Mesenchymal stem cell (in vitro differentiated cells and primary cell): ENCODE results near the gene ZNF524.

Experiments used
- DNase-seq: peaks from one replicate; pipeline ENCODE4 v3.0.0-alpha.2; 2013
- H2AFZ ChIP-seq: one replicate; pipeline ENCODE4 v1.6.1; 2013; ENCODE audit warnings: low read depth, mild to moderate bottlenecking, control low read depth, inconsistent platforms, low read length, moderate library complexity
- H2AK5ac ChIP-seq: 2 replicates; pipeline ENCODE4 v1.6.1; 2013; ENCODE audit warnings: low read length, moderate library complexity, mild to moderate bottlenecking, inconsistent platforms; ENCODE audit not compliant: severe bottlenecking
- H2BK120ac ChIP-seq: one replicate; pipeline ENCODE4 v1.6.1; 2013; ENCODE audit warnings: low read depth, mild to moderate bottlenecking, inconsistent platforms, low read length, moderate library complexity
- H2BK12ac ChIP-seq, 2 experiments: one replicate each; pipeline ENCODE4 v1.6.1; 2013; ENCODE audit warnings: inconsistent platforms in 2 of 2, low read length in 2 of 2, mild to moderate bottlenecking in 2 of 2, moderate library complexity in 2 of 2, control low read depth in 1 of 2
- H2BK15ac ChIP-seq: one replicate; pipeline ENCODE4 v1.6.1; 2013; ENCODE audit warnings: mild to moderate bottlenecking, low read depth, inconsistent platforms; ENCODE audit not compliant: poor library complexity, severe bottlenecking
- H2BK5ac ChIP-seq: 2 replicates; pipeline ENCODE4 v1.6.1; 2013; ENCODE audit warnings: low read depth, mild to moderate bottlenecking, low read length, control low read depth, inconsistent platforms; ENCODE audit not compliant: poor library complexity, severe bottlenecking
- H3K14ac ChIP-seq, 2 experiments: one replicate each; pipeline ENCODE4 v1.6.1; 2013; ENCODE audit warnings: inconsistent platforms in 2 of 2, low read length in 2 of 2, control low read depth in 1 of 2, mild to moderate bottlenecking in 1 of 2, moderate library complexity in 1 of 2
- H3K18ac ChIP-seq, 2 experiments: one replicate each; pipeline ENCODE4 v1.6.1; 2013; ENCODE audit warnings: inconsistent platforms in 2 of 2, low read length in 2 of 2, control low read depth in 1 of 2, low read depth in 1 of 2, mild to moderate bottlenecking in 1 of 2
- H3K23ac ChIP-seq, 2 experiments: one replicate each; pipeline ENCODE4 v1.6.1; 2013; ENCODE audit warnings: inconsistent platforms in 2 of 2, low read length in 2 of 2, mild to moderate bottlenecking in 2 of 2, moderate library complexity in 2 of 2, control low read depth in 1 of 2
- H3K27ac ChIP-seq: 2 replicates; pipeline ENCODE4 v1.5.1; 2013; ENCODE audit warnings: mild to moderate bottlenecking, moderate library complexity, low read length, control low read depth, inconsistent platforms; ENCODE audit not compliant: poor library complexity, severe bottlenecking
- H3K27me3 ChIP-seq, 2 experiments: 2 replicates each; pipeline versions ENCODE4 v1.6.1 to v1.7.0; 2013; ENCODE audit warnings: low read length in 2 of 2, mild to moderate bottlenecking in 2 of 2, moderate library complexity in 2 of 2, control low read depth in 1 of 2, inconsistent platforms in 1 of 2; ENCODE audit not compliant: control insufficient read depth in 1 of 2, insufficient read depth in 1 of 2
- H3K36me3 ChIP-seq, 2 experiments: 2 replicates each; pipeline versions ENCODE4 v1.6.1 to v1.7.0; 2013; ENCODE audit warnings: low read length in 2 of 2, control low read depth in 1 of 2, inconsistent platforms in 1 of 2, low read depth in 1 of 2, mild to moderate bottlenecking in 1 of 2; ENCODE audit not compliant: insufficient read depth in 2 of 2, control insufficient read depth in 1 of 2
- H3K4ac ChIP-seq, 2 experiments: one replicate each; pipeline ENCODE4 v1.6.1; 2013; ENCODE audit warnings: inconsistent platforms in 2 of 2, low read length in 2 of 2, mild to moderate bottlenecking in 2 of 2, moderate library complexity in 2 of 2, control low read depth in 1 of 2, low read depth in 1 of 2
- H3K4me1 ChIP-seq: 2 replicates; pipeline ENCODE4 v1.6.1; 2013; ENCODE audit warnings: low read depth, low read length, control low read depth; ENCODE audit not compliant: control insufficient read depth, insufficient read depth
- H3K4me2 ChIP-seq: 2 replicates; pipeline ENCODE4 v1.6.1; 2013; ENCODE audit warnings: low read length, mild to moderate bottlenecking, inconsistent platforms; ENCODE audit not compliant: poor library complexity, severe bottlenecking
- H3K4me3 ChIP-seq, 2 experiments: 2 replicates each; pipeline versions ENCODE4 v1.5.1 to v1.7.0; 2013; ENCODE audit warnings: low read length in 2 of 2, mild to moderate bottlenecking in 2 of 2, control low read depth in 1 of 2, low read depth in 1 of 2; ENCODE audit not compliant: insufficient read depth in 1 of 2
- H3K79me1 ChIP-seq: replicated peaks from 2 replicates; pipeline ENCODE4 v1.6.1; 2013; ENCODE audit warnings: mild to moderate bottlenecking, control low read depth, low read length, inconsistent platforms; ENCODE audit not compliant: poor library complexity, severe bottlenecking
- H3K9ac ChIP-seq: 2 replicates; pipeline ENCODE4 v1.7.0; 2013; ENCODE audit warnings: mild to moderate bottlenecking, low read length, moderate library complexity
- H3K9me3 ChIP-seq: 2 replicates; pipeline ENCODE4 v1.7.0; 2013; ENCODE audit warnings: mild to moderate bottlenecking, low read length; ENCODE audit not compliant: control insufficient read depth
- H4K8ac ChIP-seq: one replicate; pipeline ENCODE4 v1.6.1; 2013; ENCODE audit warnings: inconsistent platforms, mild to moderate bottlenecking, low read length, moderate library complexity
- H4K91ac ChIP-seq: one replicate; pipeline ENCODE4 v1.6.1; 2013; ENCODE audit warnings: mild to moderate bottlenecking, low read length, inconsistent platforms
- WGBS: methylation state at CpG from one replicate; pipeline ENCODE4 v1.1.7; 2013; ENCODE audit warnings: mixed read lengths; 5-methylcytosine and 5-hydroxymethylcytosine counted together

The ZNF524 gene

GRCh38 chr19:55646889-55647731 lies 47.0 kb downstream of the ZNF524 start:
- H3K14ac ChIP-seq, result peak overlapping the region in 1 of 2 experiments; percentile 61

GRCh38 chr19:55647732-55648584 lies 47.9 kb downstream of the ZNF524 start, which contains the start of gene CCDC106:
TSS of gene CCDC106 (plus strand) at chr19:55648212. CDS start at chr19:55649047, 835 bp downstream.
- Histone ChIP-seq H3K4ac (peak within 1 kb of the TSS; percentile 90 to 96), H3K27ac (peak within 1 kb of the TSS; percentile 59), H3K14ac (peak within 1 kb of the TSS; percentile 89 to 99), H3K36me3 (peaks cover 25 to 51% of the 10 kb centered on the region in 2 experiments), H3K9ac (peak within 1 kb of the TSS; percentile 87), H3K79me1 (peaks cover 46% of the 10 kb centered on the region), H2BK5ac (peak within 1 kb of the TSS; percentile 90), H4K91ac (peak within 1 kb of the TSS; percentile 91), H3K9me3 (no peaks in the 10 kb centered on the region), H3K23ac (peak within 1 kb of the TSS in 1 of 2 experiments; percentile 85), H4K8ac (peak within 1 kb of the TSS; percentile 95), H2BK12ac (peak within 1 kb of the TSS in 1 of 2 experiments; percentile 96), H2BK15ac (peak within 1 kb of the TSS; percentile 98), H3K4me2 (peak within 1 kb of the TSS; percentile 76), H3K18ac (peak within 1 kb of the TSS; percentile 87 to 100), H2AK5ac (peak within 1 kb of the TSS; percentile 60), H2AFZ (peak within 1 kb of the TSS; percentile 97), H2BK120ac (peak within 1 kb of the TSS; percentile 37), H3K4me1 (peaks cover 34% of the 10 kb centered on the region), H3K4me3 (peak within 1 kb of the TSS; percentile 83 to 88), H3K27me3 (no peaks in the 10 kb centered on the region)
- WGBS, result 1% methylated on average over 57 of the region's 87 CpGs
- DNase-seq, result peak; percentile 82

More at GRCh38 chr19:55646889-55647731, 47.0 kb downstream of the ZNF524 start:
- H2AFZ ChIP-seq, result no peak overlapping the region
- H3K18ac ChIP-seq, result peak overlapping the region; percentile 54 to 63
- H4K91ac ChIP-seq, result peak overlapping the region; percentile 55
- H4K8ac ChIP-seq, result peak overlapping the region; percentile 90
- H2BK12ac ChIP-seq, result peak overlapping the region in 1 of 2 experiments; percentile 29
- peaks cover 21 to 47% of the 10 kb centered on the region in 2 experiments for H3K36me3 ChIP-seq
- no peak for DNase-seq
- H3K79me1 ChIP-seq, result peaks cover 41% of the 10 kb centered on the region
- H3K4me1 ChIP-seq, result peaks cover 41% of the 10 kb centered on the region
- 48% methylated on average over 8 of the region's 14 CpGs for WGBS
- H3K4me3 ChIP-seq, result peak overlapping the region; percentile 83 to 88
- H2AK5ac ChIP-seq, result peak overlapping the region; percentile 60
- no peak overlapping the region for H2BK120ac ChIP-seq
- H3K27ac ChIP-seq, result peak overlapping the region; percentile 59
- H2BK5ac ChIP-seq, result no peak overlapping the region
- H3K9ac ChIP-seq, result peak overlapping the region; percentile 87
- no peaks in the 10 kb centered on the region for H3K27me3 ChIP-seq
- H3K4ac ChIP-seq, result peak overlapping the region in 1 of 2 experiments; percentile 81
- peak overlapping the region; percentile 76 for H3K4me2 ChIP-seq
- peak overlapping the region in 1 of 2 experiments; percentile 23 for H3K23ac ChIP-seq
- no peaks in the 10 kb centered on the region for H3K9me3 ChIP-seq
- peak overlapping the region; percentile 33 for H2BK15ac ChIP-seq

DNA sequence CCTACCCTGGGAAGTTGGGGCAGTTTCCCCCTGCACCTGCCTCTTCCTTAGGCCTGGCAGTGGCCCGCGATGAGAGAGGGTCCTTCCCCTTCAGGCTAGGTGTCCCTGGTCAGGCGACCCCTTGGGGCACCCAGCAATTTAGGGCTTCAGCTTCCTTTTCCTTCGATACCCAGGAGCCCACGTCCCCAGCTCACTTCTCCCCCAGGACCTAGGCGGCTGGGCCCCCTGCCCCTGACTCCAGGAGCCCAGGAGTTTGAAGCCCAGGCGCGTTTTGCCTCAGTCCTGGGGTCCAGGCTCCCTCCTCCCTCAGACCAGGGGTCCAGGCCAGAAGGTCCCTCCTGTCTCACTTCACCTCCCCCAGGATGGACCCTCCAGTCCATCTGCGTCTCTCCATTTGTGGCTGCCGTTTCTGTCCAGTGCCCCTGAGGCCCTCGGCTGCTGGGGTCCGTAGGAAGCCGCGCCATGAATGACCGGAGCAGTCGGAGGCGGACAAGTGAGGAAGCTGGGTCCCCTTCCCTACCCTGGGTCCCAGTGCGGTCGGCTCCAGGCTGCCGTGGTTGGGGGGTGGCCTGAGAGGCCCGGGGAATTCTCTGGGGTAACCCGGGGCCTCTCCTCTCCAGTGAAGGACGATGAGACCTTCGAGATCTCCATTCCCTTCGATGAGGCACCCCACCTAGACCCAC lies 48.6 kb downstream of the ZNF524 start:
- peak overlapping the region in 1 of 2 experiments; percentile 83 for H2BK12ac ChIP-seq
- no peaks in the 10 kb centered on the region for H3K27me3 ChIP-seq
- 63% methylated on average over 22 of the region's 25 CpGs for WGBS
- peaks cover 46% of the 10 kb centered on the region for H3K79me1 ChIP-seq
- peak overlapping the region; percentile 98 for H2BK15ac ChIP-seq
- H3K14ac ChIP-seq, result peak overlapping the region in 1 of 2 experiments; percentile 96
- H3K4me1 ChIP-seq, result peaks cover 33% of the 10 kb centered on the region
- no peak overlapping the region for H2AFZ ChIP-seq
- peak overlapping the region in 1 of 2 experiments; percentile 83 for H3K23ac ChIP-seq
- DNase-seq, result no peak
- H3K4me3 ChIP-seq, result peak overlapping the region; percentile 83 to 88
- no peaks in the 10 kb centered on the region for H3K9me3 ChIP-seq
- peak overlapping the region; percentile 95 for H4K8ac ChIP-seq
- peak overlapping the region; percentile 87 for H3K9ac ChIP-seq
- peak overlapping the region; percentile 37 for H2BK120ac ChIP-seq
- H3K18ac ChIP-seq, result peak overlapping the region; percentile 1 to 100
- H3K4ac ChIP-seq, result peak overlapping the region; percentile 90 to 96
- H3K36me3 ChIP-seq, result peaks cover 25 to 53% of the 10 kb centered on the region in 2 experiments
- peak overlapping the region; percentile 91 for H4K91ac ChIP-seq
- no peak overlapping the region for H3K27ac ChIP-seq
- H3K4me2 ChIP-seq, result peak overlapping the region; percentile 76
- no peak overlapping the region for H2BK5ac ChIP-seq
- H2AK5ac ChIP-seq, result peak overlapping the region; percentile 53
